Measurements from ENCODE around the gene ZNF207.

DNA sequence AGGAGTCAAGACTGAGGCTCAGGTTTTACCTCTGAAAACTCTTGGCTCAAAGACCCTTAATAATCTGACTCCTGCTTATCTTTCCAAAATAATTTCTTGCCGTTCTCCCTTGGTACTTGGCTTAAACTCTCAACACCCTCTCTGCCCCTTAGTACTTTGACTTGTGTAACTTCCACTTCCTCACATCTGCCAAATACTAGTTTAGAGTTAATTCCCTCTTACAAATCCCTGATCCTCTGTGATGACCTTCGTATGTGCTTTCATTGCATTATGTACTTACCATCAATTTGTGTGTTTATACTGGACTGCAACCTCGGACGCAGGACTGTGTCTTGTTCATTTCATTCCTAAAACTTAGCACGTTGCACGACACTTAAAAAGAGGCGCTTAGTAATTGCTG, 35.2 kb downstream of the ZNF207 start:
- no peak for TF ChIP-seq RXRA (IDR thresholded peaks at IDR 0.05; ENCODE audit: insufficient read depth, low read depth, low read length)
- no peak for TF ChIP-seq CEBPB (IDR thresholded peaks at IDR 0.05; ENCODE audit: low read depth, low read length)
- TF ChIP-seq, protein P1, sequence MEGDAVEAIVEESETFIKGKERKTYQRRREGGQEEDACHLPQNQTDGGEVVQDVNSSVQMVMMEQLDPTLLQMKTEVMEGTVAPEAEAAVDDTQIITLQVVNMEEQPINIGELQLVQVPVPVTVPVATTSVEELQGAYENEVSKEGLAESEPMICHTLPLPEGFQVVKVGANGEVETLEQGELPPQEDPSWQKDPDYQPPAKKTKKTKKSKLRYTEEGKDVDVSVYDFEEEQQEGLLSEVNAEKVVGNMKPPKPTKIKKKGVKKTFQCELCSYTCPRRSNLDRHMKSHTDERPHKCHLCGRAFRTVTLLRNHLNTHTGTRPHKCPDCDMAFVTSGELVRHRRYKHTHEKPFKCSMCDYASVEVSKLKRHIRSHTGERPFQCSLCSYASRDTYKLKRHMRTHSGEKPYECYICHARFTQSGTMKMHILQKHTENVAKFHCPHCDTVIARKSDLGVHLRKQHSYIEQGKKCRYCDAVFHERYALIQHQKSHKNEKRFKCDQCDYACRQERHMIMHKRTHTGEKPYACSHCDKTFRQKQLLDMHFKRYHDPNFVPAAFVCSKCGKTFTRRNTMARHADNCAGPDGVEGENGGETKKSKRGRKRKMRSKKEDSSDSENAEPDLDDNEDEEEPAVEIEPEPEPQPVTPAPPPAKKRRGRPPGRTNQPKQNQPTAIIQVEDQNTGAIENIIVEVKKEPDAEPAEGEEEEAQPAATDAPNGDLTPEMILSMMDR (IDR thresholded peaks at IDR 0.05; ENCODE audit: control extremely low read depth in 1 of 3, insufficient read depth in 1 of 3, low read depth in 1 of 3, low read length in 3 of 3) = no peak
- no peak for TF ChIP-seq EZH2 (IDR thresholded peaks at IDR 0.05; ENCODE audit: low read depth, low read length, severe bottlenecking)
- TF ChIP-seq SIN3A (conservative IDR thresholded peaks at IDR 0.05 in 1 of 2, IDR thresholded peaks at IDR 0.05 in 1 of 2; ENCODE audit: low read depth in 1 of 2, low read length in 2 of 2) = no peak
- no peak for TF ChIP-seq KDM5A (IDR thresholded peaks at IDR 0.05; ENCODE audit: low read length)
- TF ChIP-seq YY1 (IDR thresholded peaks at IDR 0.05; ENCODE audit: low read depth, low read length) = no peak
- TF ChIP-seq CREB1 (IDR thresholded peaks at IDR 0.05) = no peak
- TF ChIP-seq POLR2A (IDR thresholded peaks at IDR 0.05; ENCODE audit: control extremely low read depth in 1 of 2, low read depth in 2 of 2, low read length in 2 of 2) = no peak
- TF ChIP-seq POLR2AphosphoS5 (IDR thresholded peaks at IDR 0.05; ENCODE audit: low read depth, low read length) = no peak
- no peak for TF ChIP-seq SRF (IDR thresholded peaks at IDR 0.05; ENCODE audit: low read depth, low read length)
- TF ChIP-seq RNF2 (IDR thresholded peaks at IDR 0.05; ENCODE audit: borderline replicate concordance, low read depth, low read length, missing control alignments, poor library complexity, severe bottlenecking) = no peak
- no peak for TF ChIP-seq CHD2 (IDR thresholded peaks at IDR 0.05; ENCODE audit: low read length)
- no peak for TF ChIP-seq SP1 (IDR thresholded peaks at IDR 0.05; ENCODE audit: low read depth, low read length)
